GM19023 (cell line): ENCODE data around the gene DNPEP.
"Not testable (repeated sequence)": the region's sequence is repeated elsewhere in the genome, so short reads cannot be mapped to it uniquely, and the experiment has no call there.

Source experiments
- ATAC-seq: cut with Tn5 transposase; IDR thresholded peaks from one replicate; pipeline ENCODE4 v1.9.1; 2021; ENCODE audit warnings: mild to moderate bottlenecking, moderate library complexity; ENCODE audit not compliant: unreplicated experiment

DNPEP gene

GRCh38 chr2:219402665-219403515 is 15.2 kb upstream of the DNPEP start:
- ATAC-seq = peak; percentile 73

- no peak for ATAC-seq
These were observed 13.9 kb upstream of the DNPEP start for GRCh38 chr2:219401606-219402005.

GRCh38 chr2:219400562-219400961 is 12.8 kb upstream of the DNPEP start:
- no peak for ATAC-seq

GRCh38 chr2:219399716-219400478 is 12.2 kb upstream of the DNPEP start:
- ATAC-seq = no peak

GRCh38 chr2:219398721-219399363 is 11.1 kb upstream of the DNPEP start:
- no peak for ATAC-seq

GRCh38 chr2:219396863-219397457 is 9.2 kb upstream of the DNPEP start:
- ATAC-seq = no peak

GRCh38 chr2:219395609-219396008 is 7.9 kb upstream of the DNPEP start:
- ATAC-seq = no peak

GRCh38 chr2:219395056-219395455 is 7.3 kb upstream of the DNPEP start:
- ATAC-seq = not testable (repeated sequence)

- ATAC-seq = no peak
These were observed 5.0 kb upstream of the DNPEP start for GRCh38 chr2:219392754-219393153.

GRCh38 chr2:219388907-219389156 is 1.1 kb upstream of the DNPEP start:
- ATAC-seq = no peak

- ATAC-seq = peak; percentile 76
These were observed 602 bp upstream of the DNPEP start for GRCh38 chr2:219388121-219388906.

- no peak for ATAC-seq
These were observed 1.0 kb downstream of the DNPEP start for GRCh38 chr2:219386532-219387280.

GRCh38 chr2:219385958-219386520 is 1.7 kb downstream of the DNPEP start:
- no peak for ATAC-seq

- ATAC-seq = no peak
These were observed 2.9 kb downstream of the DNPEP start for GRCh38 chr2:219384859-219385258.

- no peak for ATAC-seq
These were observed 3.5 kb downstream of the DNPEP start for GRCh38 chr2:219384083-219384713.

GRCh38 chr2:219381448-219381847 is 6.3 kb downstream of the DNPEP start:
- no peak for ATAC-seq

- no peak for ATAC-seq
These were observed 6.8 kb downstream of the DNPEP start for GRCh38 chr2:219380926-219381325.

GRCh38 chr2:219378163-219378851 is 9.4 kb downstream of the DNPEP start:
- no peak for ATAC-seq

GRCh38 chr2:219369447-219369861 is 18.3 kb downstream of the DNPEP start:
- ATAC-seq = no peak
